ENCODE results near the gene COL1A2.

The COL1A2 gene

GRCh38 chr7:94476251-94476840 is 81.7 kb downstream of the COL1A2 start:
- no peak overlapping the region for H3K27ac ChIP-seq (ENCODE audit: low read length)
- no peaks in the 10 kb centered on the region for H3K9me3 ChIP-seq (ENCODE audit: control insufficient read depth, insufficient read depth, low read length)
- no peaks in the 10 kb centered on the region for H3K27me3 ChIP-seq (ENCODE audit: control insufficient read depth, insufficient read depth, low read length)
- WGBS (ENCODE audit: insufficient coverage, insufficient read length): no CpG with 5 or more reads among the region's 5 CpGs
- H3K36me3 ChIP-seq (ENCODE audit: control insufficient read depth, insufficient read depth, low read length): no peaks in the 10 kb centered on the region
- DNase-seq (ENCODE audit: low read depth, low spot score): no peak
- H3K4me1 ChIP-seq (ENCODE audit: control insufficient read depth, insufficient read depth, low read length): no peaks in the 10 kb centered on the region
- H3K4me3 ChIP-seq (ENCODE audit: low read length): no peak overlapping the region

- DNase-seq (ENCODE audit: low read depth, low spot score): no peak
- no CpG with 5 or more reads among the region's 1 CpG for WGBS (ENCODE audit: insufficient coverage, insufficient read length)
- H3K4me1 ChIP-seq (ENCODE audit: control insufficient read depth, insufficient read depth, low read length): no peaks in the 10 kb centered on the region
- no peak overlapping the region for H3K4me3 ChIP-seq (ENCODE audit: low read length)
- no peaks in the 10 kb centered on the region for H3K27me3 ChIP-seq (ENCODE audit: control insufficient read depth, insufficient read depth, low read length)
- H3K36me3 ChIP-seq (ENCODE audit: control insufficient read depth, insufficient read depth, low read length): no peaks in the 10 kb centered on the region
- H3K9me3 ChIP-seq (ENCODE audit: control insufficient read depth, insufficient read depth, low read length): no peaks in the 10 kb centered on the region
- H3K27ac ChIP-seq (ENCODE audit: low read length): no peak overlapping the region
Measured at GRCh38 chr7:94477878-94478277, 83.2 kb downstream of the COL1A2 start.

GRCh38 chr7:94478648-94479214 is 84.0 kb downstream of the COL1A2 start:
- Histone ChIP-seq H3K9me3 (ENCODE audit: control insufficient read depth, insufficient read depth, low read length) (no peaks in the 10 kb centered on the region), H3K27ac (ENCODE audit: low read length) (no peak overlapping the region), H3K4me1 (ENCODE audit: control insufficient read depth, insufficient read depth, low read length) (no peaks in the 10 kb centered on the region), H3K4me3 (ENCODE audit: low read length) (no peak overlapping the region), H3K27me3 (ENCODE audit: control insufficient read depth, insufficient read depth, low read length) (no peaks in the 10 kb centered on the region), H3K36me3 (ENCODE audit: control insufficient read depth, insufficient read depth, low read length) (no peaks in the 10 kb centered on the region)
- no CpG with 5 or more reads among the region's 3 CpGs for whole genome bisulfite sequencing (ENCODE audit: insufficient coverage, insufficient read length)
- DNase-seq (ENCODE audit: low read depth, low spot score): no peak

All from iPS DF 6.9 (cell line).